Measurements from ENCODE around the gene WASL.

DNA sequence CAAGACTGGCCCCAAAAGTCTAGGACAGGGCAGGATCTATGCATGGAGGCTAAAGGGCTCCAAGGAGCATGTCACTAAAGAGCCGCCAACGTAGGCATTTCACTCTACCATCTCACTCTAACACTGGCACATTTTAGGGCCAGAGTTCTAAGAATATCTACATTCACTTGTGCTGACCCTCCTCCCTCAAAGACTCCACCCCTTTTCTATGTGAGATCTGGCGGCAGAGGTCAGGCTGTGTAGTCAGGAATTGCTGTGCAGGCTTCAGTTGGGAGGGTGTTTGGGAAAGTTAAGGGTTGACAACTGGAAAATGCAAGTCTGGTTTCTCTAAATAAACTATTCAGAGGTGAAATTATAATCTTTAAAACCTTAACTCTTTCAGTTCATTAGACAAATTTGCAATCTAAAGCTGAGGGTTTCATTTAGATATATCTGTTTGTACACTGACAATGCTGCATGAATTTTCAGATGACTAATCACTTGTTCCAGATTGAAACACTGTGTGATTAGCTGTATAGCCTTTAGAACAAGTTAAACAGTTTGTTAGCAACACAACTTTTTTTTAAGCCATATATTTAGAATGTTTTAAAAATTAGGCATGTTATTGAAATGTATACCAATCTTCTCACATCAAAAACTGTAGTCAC is 74.9 kb downstream of the WASL start:
- TF ChIP-seq, protein P1, sequence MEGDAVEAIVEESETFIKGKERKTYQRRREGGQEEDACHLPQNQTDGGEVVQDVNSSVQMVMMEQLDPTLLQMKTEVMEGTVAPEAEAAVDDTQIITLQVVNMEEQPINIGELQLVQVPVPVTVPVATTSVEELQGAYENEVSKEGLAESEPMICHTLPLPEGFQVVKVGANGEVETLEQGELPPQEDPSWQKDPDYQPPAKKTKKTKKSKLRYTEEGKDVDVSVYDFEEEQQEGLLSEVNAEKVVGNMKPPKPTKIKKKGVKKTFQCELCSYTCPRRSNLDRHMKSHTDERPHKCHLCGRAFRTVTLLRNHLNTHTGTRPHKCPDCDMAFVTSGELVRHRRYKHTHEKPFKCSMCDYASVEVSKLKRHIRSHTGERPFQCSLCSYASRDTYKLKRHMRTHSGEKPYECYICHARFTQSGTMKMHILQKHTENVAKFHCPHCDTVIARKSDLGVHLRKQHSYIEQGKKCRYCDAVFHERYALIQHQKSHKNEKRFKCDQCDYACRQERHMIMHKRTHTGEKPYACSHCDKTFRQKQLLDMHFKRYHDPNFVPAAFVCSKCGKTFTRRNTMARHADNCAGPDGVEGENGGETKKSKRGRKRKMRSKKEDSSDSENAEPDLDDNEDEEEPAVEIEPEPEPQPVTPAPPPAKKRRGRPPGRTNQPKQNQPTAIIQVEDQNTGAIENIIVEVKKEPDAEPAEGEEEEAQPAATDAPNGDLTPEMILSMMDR (IDR thresholded peaks at IDR 0.05) = no peak
- TF ChIP-seq EP300 (IDR thresholded peaks at IDR 0.05) (no peak), POLR2A (IDR thresholded peaks at IDR 0.05) (no peak)
